ENCODE measurements around the gene CEP41. TPM values are rescaled to one million over a fixed set of nuclear protein-coding genes. Genes with fewer than 3 reads are reported as not detected.

Gene CEP41
- total and polyA plus RNA-seq, 2 donors from 2014 or later = 8.1 to 12.7 TPM

- no peak overlapping the region for H3K4me3 ChIP-seq (ENCODE audit: low read length in 3 of 3)
- no peak for TF ChIP-seq CTCF (IDR thresholded peaks at IDR 0.05; ENCODE audit: borderline replicate concordance, extremely low read depth, insufficient read depth)
- no peak overlapping the region for H3K27ac ChIP-seq (ENCODE audit: low read depth in 2 of 2, low read length in 2 of 2)
- H3K9ac ChIP-seq (ENCODE audit: low read length in 3 of 3) = no peak overlapping the region
- H3K9me3 ChIP-seq (ENCODE audit: control insufficient read depth in 2 of 3, insufficient read depth in 1 of 3, low read length in 3 of 3) = peaks cover 0 to 10% (median 2%) of the 10 kb centered on the region in 3 donors
- H3K27me3 ChIP-seq (ENCODE audit: control insufficient read depth, insufficient read depth, low read length) = no peaks in the 10 kb centered on the region
- FAIRE-seq = no peak
- DNase-seq = no peak
- no peaks in the 10 kb centered on the region for H3K36me3 ChIP-seq (ENCODE audit: control insufficient read depth in 2 of 3, insufficient read depth in 3 of 3, low read length in 3 of 3)
- intact Hi-C loops (cut with DNase I) = no loop called here
- peaks cover 2 to 9% (median 9%) of the 10 kb centered on the region in 3 donors for H3K4me1 ChIP-seq (ENCODE audit: control insufficient read depth in 2 of 3, insufficient read depth in 2 of 3, low read depth in 1 of 3, low read length in 3 of 3)
Measured at GRCh38 chr7:130362251-130362816, 78.5 kb downstream of the CEP41 start.

GRCh38 chr7:130361681-130362080, 79.1 kb downstream of the CEP41 start:
- Histone ChIP-seq H3K27me3 (ENCODE audit: control insufficient read depth, insufficient read depth, low read length) (no peaks in the 10 kb centered on the region), H3K4me1 (ENCODE audit: control insufficient read depth in 2 of 3, insufficient read depth in 2 of 3, low read depth in 1 of 3, low read length in 3 of 3) (peaks cover 3 to 13% (median 9%) of the 10 kb centered on the region in 3 donors), H3K4me3 (ENCODE audit: low read length in 3 of 3) (no peak overlapping the region), H3K27ac (ENCODE audit: low read depth in 2 of 2, low read length in 2 of 2) (no peak overlapping the region), H3K9ac (ENCODE audit: low read length in 3 of 3) (no peak overlapping the region), H3K9me3 (ENCODE audit: control insufficient read depth in 2 of 3, insufficient read depth in 1 of 3, low read length in 3 of 3) (peaks cover 0 to 10% (median 2%) of the 10 kb centered on the region in 3 donors), H3K36me3 (ENCODE audit: control insufficient read depth in 2 of 3, insufficient read depth in 3 of 3, low read length in 3 of 3) (no peaks in the 10 kb centered on the region)
- DNase-seq (no peak), FAIRE-seq (no peak)
- TF ChIP-seq CTCF (IDR thresholded peaks at IDR 0.05; ENCODE audit: borderline replicate concordance, extremely low read depth, insufficient read depth) = no peak
- intact Hi-C loops (cut with DNase I) = no loop called here

GRCh38 chr7:130360518-130360917, 80.3 kb downstream of the CEP41 start:
- DNase-seq = no peak

More at GRCh38 chr7:130360518-130360917, 80.3 kb downstream of the CEP41 start:
- intact Hi-C loops (cut with DNase I) = no loop called here
- H3K27me3 ChIP-seq (ENCODE audit: control insufficient read depth, insufficient read depth, low read length) = no peaks in the 10 kb centered on the region
- H3K36me3 ChIP-seq (ENCODE audit: control insufficient read depth in 2 of 3, insufficient read depth in 3 of 3, low read length in 3 of 3) = no peaks in the 10 kb centered on the region
- no peak overlapping the region for H3K27ac ChIP-seq (ENCODE audit: low read depth in 2 of 2, low read length in 2 of 2)
- peaks cover 0 to 10% (median 2%) of the 10 kb centered on the region in 3 donors for H3K9me3 ChIP-seq (ENCODE audit: control insufficient read depth in 2 of 3, insufficient read depth in 1 of 3, low read length in 3 of 3)
- no peak overlapping the region for H3K9ac ChIP-seq (ENCODE audit: low read length in 3 of 3)
- no peak for FAIRE-seq
- H3K4me3 ChIP-seq (ENCODE audit: low read length in 3 of 3) = no peak overlapping the region
- H3K4me1 ChIP-seq (ENCODE audit: control insufficient read depth in 2 of 3, insufficient read depth in 2 of 3, low read depth in 1 of 3, low read length in 3 of 3) = peaks cover 8 to 15% (median 12%) of the 10 kb centered on the region in 3 donors
- no peak for TF ChIP-seq CTCF (IDR thresholded peaks at IDR 0.05; ENCODE audit: borderline replicate concordance, extremely low read depth, insufficient read depth)

Data from kidney (tissue), 14 donors.